H1 (cell line): ENCODE results near the gene PPP3R2. TPM values are rescaled to one million over a fixed set of nuclear protein-coding genes. Genes with fewer than 3 reads are reported as not detected.

Experiments
- CHD7 ChIP-seq: fragments of 300-600 bp; sonication (generic); IDR thresholded peaks from 2 replicates; pipeline ENCODE4 v1.7.1; 2012; ENCODE audit warnings: low read length, moderate library complexity, mild to moderate bottlenecking, inconsistent platforms; ENCODE audit not compliant: insufficient replicate concordance
- NRF1 ChIP-seq: IDR thresholded peaks from 2 replicates; pipeline ENCODE4 v1.6.1; 2011; ENCODE audit warnings: mild to moderate bottlenecking, low read depth, low read length, improper control_type of control experiment
- TEAD4 ChIP-seq: IDR thresholded peaks from 2 replicates; pipeline ENCODE4 v1.6.1; 2012; ENCODE audit warnings: low read depth, low read length, inconsistent platforms, mixed read lengths
- polyA plus RNA-seq, 7 experiments: library from polyadenylated mRNA; depleted of rRNA in 3 of 7; stranded (reverse) in 5 of 7; unstranded in 2 of 7; fragments of >200 nt in 5 of 7; fragments of 200-250 nt in 2 of 7; gene quantifications; 1 replicate in 5 of 7; 2 replicates in 1 of 7; 4 replicates in 1 of 7; pipeline versions ENCODE4 v1.2.1 to v1.2.3, GENCODE V29; 2011 to 2013; ENCODE audit warnings: missing spikeins in 2 of 7, mixed read lengths in 2 of 7
- total RNA-seq: library from RNA; stranded (reverse); fragmentation: NEBNext Ultra II Directional; extraction: Animal tissue kit (Norgen Biotek cat#: 25700); gene quantifications from 2 replicates; pipeline ENCODE4 v1.2.1, GENCODE V29; 2021

The PPP3R2 gene
- total and polyA plus RNA-seq, 2 of the 8 experiments (the other 6 are each of a cell fraction or from before 2014, with no cell fraction given) = not detected

- TF ChIP-seq CHD7 (no peak), NRF1 (no peak), TEAD4 (no peak)
These were observed 41.5 kb upstream of the PPP3R2 start (continued) for GRCh38 chr9:101636247-101636646.
